CD4-positive, alpha-beta memory T cell (primary cell): Measurements from ENCODE around the gene MUSTN1. TPM values are rescaled to one million over a fixed set of nuclear protein-coding genes. Genes with fewer than 3 reads are reported as not detected.
A peak's percentile ranks its signal among the peaks of the same experiment; 100 is the strongest.

Experiments
- CTCF ChIA-PET: fragments of 350-600 bp; sonication (Branson Sonifier 250); formaldehyde crosslinking; loops from one replicate; lab custom pipeline; 2021; ENCODE audit warnings: inconsistent platforms; ENCODE audit not compliant: partially characterized antibody; lab: Charles Lee
- POLR2A ChIA-PET: fragments of 350-600 bp; sonication (Branson Sonifier 250); formaldehyde crosslinking; loops from one replicate; lab custom pipeline; 2021; ENCODE audit not compliant: partially characterized antibody; lab: Charles Lee
- DNase-seq, 5 donors: peaks; one replicate each; pipeline versions ENCODE4 v3.0.0 to v3.0.0-alpha.2; 2020 to 2022; ENCODE audit warnings: mixed read lengths in 1 of 5
- H3K27ac ChIP-seq: one replicate; pipeline ENCODE4 v1.7.0; 2013; ENCODE audit warnings: low read depth, low read length
- H3K27me3 ChIP-seq: 2 replicates; pipeline ENCODE4 v1.7.0; 2013; ENCODE audit warnings: mild to moderate bottlenecking, low read length, moderate library complexity; ENCODE audit not compliant: insufficient read depth
- H3K36me3 ChIP-seq: 2 replicates; pipeline ENCODE4 v1.7.0; 2013; ENCODE audit warnings: mild to moderate bottlenecking, low read length, moderate library complexity; ENCODE audit not compliant: insufficient read depth
- H3K4me1 ChIP-seq: 2 replicates; pipeline ENCODE4 v1.7.0; 2013; ENCODE audit warnings: mild to moderate bottlenecking, low read length, moderate library complexity; ENCODE audit not compliant: insufficient read depth
- H3K4me3 ChIP-seq, 2 donors: one replicate each; pipeline ENCODE4 v1.7.0; 2013; ENCODE audit warnings: low read length in 2 of 2, mild to moderate bottlenecking in 1 of 2
- H3K9me3 ChIP-seq, 2 donors: one replicate each; pipeline ENCODE4 v1.7.0; 2013; ENCODE audit warnings: low read length in 2 of 2, control low read depth in 1 of 2; ENCODE audit not compliant: control insufficient read depth in 1 of 2
- H3K27ac Mint-ChIP-seq, 7 donors: one replicate each; pipeline ENCODE4 v1.8.0; 2020 to 2021; ENCODE audit warnings: mixed read lengths in 7 of 7, mild to moderate bottlenecking in 6 of 7, inconsistent platforms in 3 of 7, moderate library complexity in 3 of 7
- H3K27me3 Mint-ChIP-seq, 2 donors: one replicate each; pipeline ENCODE4 v1.8.0; 2020 to 2021; ENCODE audit warnings: mixed read lengths in 2 of 2
- H3K36me3 Mint-ChIP-seq, 2 donors: one replicate each; pipeline ENCODE4 v1.8.0; 2020 to 2021; ENCODE audit warnings: mixed read lengths in 2 of 2, inconsistent platforms in 1 of 2, mild to moderate bottlenecking in 1 of 2
- H3K4me1 Mint-ChIP-seq, 4 donors: one replicate each; pipeline ENCODE4 v1.8.0; 2020 to 2021; ENCODE audit warnings: mixed read lengths in 4 of 4, mild to moderate bottlenecking in 1 of 4
- H3K4me3 Mint-ChIP-seq, 8 donors: one replicate each; pipeline ENCODE4 v1.8.0; 2020 to 2021; ENCODE audit warnings: mixed read lengths in 8 of 8, mild to moderate bottlenecking in 7 of 8, moderate library complexity in 6 of 8, inconsistent platforms in 3 of 8
- H3K9me3 Mint-ChIP-seq, 8 donors: one replicate each; pipeline ENCODE4 v1.8.0; 2020 to 2021; ENCODE audit warnings: mixed read lengths in 8 of 8, mild to moderate bottlenecking in 5 of 8, inconsistent platforms in 3 of 8, moderate library complexity in 1 of 8
- intact Hi-C: fragments of 100-400 bp; cut with micrococcal nuclease; formaldehyde crosslinking; loops from one replicate; pipeline ENCODE4 v1.15.1; 2023
- polyA plus RNA-seq, 2 donors: library from polyadenylated mRNA; unstranded; fragments of 300-500 nt; fragmentation: Illumina TruSeq; gene quantifications; one replicate each; pipeline ENCODE4 v1.2.3, GENCODE V29; 2021
- total RNA-seq, 2 experiments: library from RNA; stranded (reverse); gene quantifications; one replicate each; pipeline ENCODE4 v1.2.3, GENCODE V29; 2021

Gene MUSTN1
- total and polyA plus RNA-seq, 4 experiments from 2014 or later = 1.6 to 3.3 TPM; not detected in 2

GRCh38 chr3:52877085-52877484 is 42.3 kb upstream of the MUSTN1 start:
- ChIA-PET POLR2A (no interaction called here), CTCF (no interaction called here)
- DNase-seq = no peak
- Mint-ChIP-seq H3K27me3 (no peaks in the 10 kb centered on the region), H3K9me3 (no peaks in the 10 kb centered on the region), H3K36me3 (peaks cover 17 to 21% of the 10 kb centered on the region in 2 donors), H3K4me1 (peaks cover 23 to 54% (median 38%) of the 10 kb centered on the region in 4 donors), H3K27ac (no peak overlapping the region), H3K4me3 (no peak overlapping the region)
- H3K4me3 ChIP-seq = no peak overlapping the region
- peaks cover 7% of the 10 kb centered on the region for H3K36me3 ChIP-seq
- H3K27me3 ChIP-seq = no peaks in the 10 kb centered on the region
- no peak overlapping the region for H3K27ac ChIP-seq
- H3K9me3 ChIP-seq = no peaks in the 10 kb centered on the region
- H3K4me1 ChIP-seq = peaks cover 21% of the 10 kb centered on the region
- intact Hi-C loops = no loop called here

- Mint-ChIP-seq H3K4me3 (peak overlapping the region in 3 of 8 donors; percentile 30 to 47 (median 40)), H3K9me3 (no peaks in the 10 kb centered on the region), H3K27ac (peak overlapping the region in 3 of 7 donors; percentile 38 to 64 (median 60)), H3K36me3 (peaks cover 18 to 20% of the 10 kb centered on the region in 2 donors), H3K27me3 (no peaks in the 10 kb centered on the region), H3K4me1 (peaks cover 27 to 59% (median 42%) of the 10 kb centered on the region in 4 donors)
- peaks cover 21% of the 10 kb centered on the region for H3K4me1 ChIP-seq
- POLR2A ChIA-PET = no interaction called here
- intact Hi-C loops = no loop called here
- peaks cover 7% of the 10 kb centered on the region for H3K36me3 ChIP-seq
- CTCF ChIA-PET = no interaction called here
- H3K4me3 ChIP-seq = no peak overlapping the region
- H3K27me3 ChIP-seq = no peaks in the 10 kb centered on the region
- no peak for DNase-seq
- H3K9me3 ChIP-seq = no peaks in the 10 kb centered on the region
- H3K27ac ChIP-seq = no peak overlapping the region
These were observed 40.2 kb upstream of the MUSTN1 start for GRCh38 chr3:52874864-52875587.

GRCh38 chr3:52874160-52874701 is 39.4 kb upstream of the MUSTN1 start:
- Histone ChIP-seq H3K27me3 (no peaks in the 10 kb centered on the region), H3K9me3 (no peaks in the 10 kb centered on the region), H3K36me3 (peaks cover 3% of the 10 kb centered on the region), H3K27ac (no peak overlapping the region), H3K4me3 (no peak overlapping the region), H3K4me1 (peaks cover 21% of the 10 kb centered on the region)
- Mint-ChIP-seq H3K4me3 (no peak overlapping the region), H3K27me3 (no peaks in the 10 kb centered on the region), H3K27ac (peak overlapping the region in 2 of 7 donors; percentile 22 to 56), H3K36me3 (peaks cover 16 to 21% of the 10 kb centered on the region in 2 donors), H3K9me3 (no peaks in the 10 kb centered on the region), H3K4me1 (peaks cover 27 to 59% (median 40%) of the 10 kb centered on the region in 4 donors)
- CTCF ChIA-PET = no interaction called here
- no peak for DNase-seq
- intact Hi-C loops = no loop called here
- POLR2A ChIA-PET = interaction anchor here (0.8 kb wide), 1 partner anchor 15 kb away, joined by 3 read pairs; no protein-coding TSS in a partner anchor

- no peaks in the 10 kb centered on the region for H3K36me3 ChIP-seq
- no peak overlapping the region for H3K27ac ChIP-seq
- Mint-ChIP-seq H3K36me3 (peaks cover 14 to 21% of the 10 kb centered on the region in 2 donors), H3K4me1 (peaks cover 27 to 57% (median 41%) of the 10 kb centered on the region in 4 donors), H3K9me3 (no peaks in the 10 kb centered on the region), H3K27me3 (no peaks in the 10 kb centered on the region), H3K4me3 (no peak overlapping the region), H3K27ac (peak overlapping the region in 1 of 7 donors; percentile 56)
- H3K4me1 ChIP-seq = peaks cover 18% of the 10 kb centered on the region
- ChIA-PET POLR2A (interaction anchor here (0.8 kb wide), 1 partner anchor 16 kb away, joined by 3 read pairs; no protein-coding TSS in a partner anchor), CTCF (no interaction called here)
- no peaks in the 10 kb centered on the region for H3K9me3 ChIP-seq
- intact Hi-C loops = no loop called here
- no peaks in the 10 kb centered on the region for H3K27me3 ChIP-seq
- H3K4me3 ChIP-seq = no peak overlapping the region
- no peak for DNase-seq
These were observed 38.8 kb upstream of the MUSTN1 start for GRCh38 chr3:52873433-52874159.

- POLR2A ChIA-PET = no interaction called here
- H3K27ac Mint-ChIP-seq = peak overlapping the region in 1 of 7 donors; percentile 71
- H3K36me3 ChIP-seq = no peaks in the 10 kb centered on the region
- H3K9me3 Mint-ChIP-seq = no peaks in the 10 kb centered on the region
- H3K27me3 Mint-ChIP-seq = no peaks in the 10 kb centered on the region
- CTCF ChIA-PET = no interaction called here
- H3K4me3 Mint-ChIP-seq = no peak overlapping the region
- no peak overlapping the region for H3K4me3 ChIP-seq
- peaks cover 25 to 54% (median 39%) of the 10 kb centered on the region in 4 donors for H3K4me1 Mint-ChIP-seq
- peaks cover 17% of the 10 kb centered on the region for H3K4me1 ChIP-seq
- H3K27ac ChIP-seq = no peak overlapping the region
- intact Hi-C loops = no loop called here
- no peaks in the 10 kb centered on the region for H3K27me3 ChIP-seq
- H3K9me3 ChIP-seq = no peaks in the 10 kb centered on the region
- H3K36me3 Mint-ChIP-seq = peaks cover 13 to 23% of the 10 kb centered on the region in 2 donors
- DNase-seq = no peak
These were observed 37.4 kb upstream of the MUSTN1 start for GRCh38 chr3:52872245-52872644.

- CTCF ChIA-PET = no interaction called here
- Mint-ChIP-seq H3K27ac (peak overlapping the region in 3 of 7 donors; percentile 27 to 71 (median 67)), H3K9me3 (no peaks in the 10 kb centered on the region), H3K4me3 (no peak overlapping the region), H3K36me3 (peaks cover 13 to 27% of the 10 kb centered on the region in 2 donors), H3K27me3 (no peaks in the 10 kb centered on the region), H3K4me1 (peaks cover 25 to 56% (median 39%) of the 10 kb centered on the region in 4 donors)
- Histone ChIP-seq H3K36me3 (no peaks in the 10 kb centered on the region), H3K4me1 (peaks cover 17% of the 10 kb centered on the region), H3K27ac (no peak overlapping the region), H3K27me3 (no peaks in the 10 kb centered on the region), H3K4me3 (no peak overlapping the region), H3K9me3 (no peaks in the 10 kb centered on the region)
- POLR2A ChIA-PET = no interaction called here
- intact Hi-C loops = no loop called here
- DNase-seq = no peak
These were observed 36.9 kb upstream of the MUSTN1 start for GRCh38 chr3:52871761-52872160.

- Mint-ChIP-seq H3K4me3 (no peak overlapping the region), H3K27ac (peak overlapping the region in 1 of 7 donors; percentile 5), H3K4me1 (peaks cover 19 to 55% (median 35%) of the 10 kb centered on the region in 4 donors), H3K9me3 (peaks cover 0 to 10% (median 4%) of the 10 kb centered on the region in 8 donors), H3K27me3 (no peaks in the 10 kb centered on the region), H3K36me3 (peaks cover 18 to 38% of the 10 kb centered on the region in 2 donors)
- DNase-seq = no peak
- ChIA-PET CTCF (no interaction called here), POLR2A (no interaction called here)
- no peak overlapping the region for H3K4me3 ChIP-seq
- no peaks in the 10 kb centered on the region for H3K27me3 ChIP-seq
- no peaks in the 10 kb centered on the region for H3K9me3 ChIP-seq
- H3K4me1 ChIP-seq = peaks cover 13% of the 10 kb centered on the region
- H3K36me3 ChIP-seq = no peaks in the 10 kb centered on the region
- intact Hi-C loops = no loop called here
- H3K27ac ChIP-seq = no peak overlapping the region
These were observed 35.7 kb upstream of the MUSTN1 start for GRCh38 chr3:52870471-52870870.
